CD8-positive, alpha-beta memory T cell (primary cell): ENCODE data around the gene LRP10. TPM values are rescaled to one million over a fixed set of nuclear protein-coding genes. Genes with fewer than 3 reads are reported as not detected.
A peak's percentile ranks its signal among the peaks of the same experiment; 100 is the strongest.
"Not testable (repeated sequence)": the region's sequence is repeated elsewhere in the genome, so short reads cannot be mapped to it uniquely, and the experiment has no call there.

Source experiments
- CTCF ChIA-PET: fragments of 350-600 bp; sonication (Branson Sonifier 250); formaldehyde crosslinking; loops from one replicate; lab custom pipeline; 2021; ENCODE audit warnings: antibody characterized with exemption; lab: Charles Lee
- POLR2A ChIA-PET: fragments of 350-600 bp; sonication (Branson Sonifier 250); formaldehyde crosslinking; loops from one replicate; lab custom pipeline; 2021; ENCODE audit warnings: antibody characterized with exemption; lab: Charles Lee
- DNase-seq, 5 donors: peaks; one replicate each; pipeline versions ENCODE4 v3.0.0 to v3.0.0-alpha.2; 2020 to 2022; ENCODE audit warnings: mixed read lengths in 1 of 5
- H3K27ac ChIP-seq: one replicate; pipeline ENCODE4 v1.7.0; 2013; ENCODE audit warnings: low read depth, mild to moderate bottlenecking, low read length, moderate library complexity
- H3K27me3 ChIP-seq: 2 replicates; pipeline ENCODE4 v1.7.0; 2013; ENCODE audit warnings: low read length, mild to moderate bottlenecking; ENCODE audit not compliant: insufficient read depth, poor library complexity, severe bottlenecking
- H3K36me3 ChIP-seq: 2 replicates; pipeline ENCODE4 v1.7.0; 2013; ENCODE audit warnings: mild to moderate bottlenecking, low read length, moderate library complexity; ENCODE audit not compliant: insufficient read depth
- H3K4me1 ChIP-seq: 2 replicates; pipeline ENCODE4 v1.7.0; 2013; ENCODE audit warnings: mild to moderate bottlenecking, low read length, moderate library complexity; ENCODE audit not compliant: insufficient read depth
- H3K4me3 ChIP-seq: 2 replicates; pipeline ENCODE4 v1.7.0; 2013; ENCODE audit warnings: mild to moderate bottlenecking, low read length
- H3K9me3 ChIP-seq: 2 replicates; pipeline ENCODE4 v1.7.0; 2013; ENCODE audit warnings: mild to moderate bottlenecking, low read length
- H3K27ac Mint-ChIP-seq, 8 donors: one replicate each; pipeline ENCODE4 v1.8.0; 2020 to 2021; ENCODE audit warnings: mixed read lengths in 8 of 8, mild to moderate bottlenecking in 6 of 8, inconsistent platforms in 3 of 8, moderate library complexity in 3 of 8
- H3K27me3 Mint-ChIP-seq, 2 donors: one replicate each; pipeline ENCODE4 v1.8.0; 2020 to 2021; ENCODE audit warnings: mixed read lengths in 2 of 2, mild to moderate bottlenecking in 1 of 2, moderate library complexity in 1 of 2
- H3K36me3 Mint-ChIP-seq, 3 donors: one replicate each; pipeline ENCODE4 v1.8.0; 2020 to 2021; ENCODE audit warnings: mixed read lengths in 3 of 3, inconsistent platforms in 1 of 3, mild to moderate bottlenecking in 1 of 3
- H3K4me1 Mint-ChIP-seq, 3 donors: one replicate each; pipeline ENCODE4 v1.8.0; 2020 to 2021; ENCODE audit warnings: mixed read lengths in 3 of 3, inconsistent platforms in 1 of 3, mild to moderate bottlenecking in 1 of 3
- H3K4me3 Mint-ChIP-seq, 7 donors: one replicate each; pipeline ENCODE4 v1.8.0; 2020 to 2021; ENCODE audit warnings: mixed read lengths in 7 of 7, mild to moderate bottlenecking in 6 of 7, moderate library complexity in 4 of 7, inconsistent platforms in 2 of 7
- H3K9me3 Mint-ChIP-seq, 5 donors: one replicate each; pipeline ENCODE4 v1.8.0; 2020 to 2022; ENCODE audit warnings: mixed read lengths in 5 of 5, mild to moderate bottlenecking in 3 of 5, moderate library complexity in 2 of 5, inconsistent platforms in 1 of 5
- polyA plus RNA-seq: library from polyadenylated mRNA; unstranded; fragments of 300-500 nt; fragmentation: Illumina TruSeq; gene quantifications from one replicate; pipeline ENCODE4 v1.2.3, GENCODE V29; 2021
- total RNA-seq, 2 experiments: library from RNA; stranded (reverse); gene quantifications; one replicate each; pipeline ENCODE4 v1.2.3, GENCODE V29; 2021

LRP10 gene, protein sequence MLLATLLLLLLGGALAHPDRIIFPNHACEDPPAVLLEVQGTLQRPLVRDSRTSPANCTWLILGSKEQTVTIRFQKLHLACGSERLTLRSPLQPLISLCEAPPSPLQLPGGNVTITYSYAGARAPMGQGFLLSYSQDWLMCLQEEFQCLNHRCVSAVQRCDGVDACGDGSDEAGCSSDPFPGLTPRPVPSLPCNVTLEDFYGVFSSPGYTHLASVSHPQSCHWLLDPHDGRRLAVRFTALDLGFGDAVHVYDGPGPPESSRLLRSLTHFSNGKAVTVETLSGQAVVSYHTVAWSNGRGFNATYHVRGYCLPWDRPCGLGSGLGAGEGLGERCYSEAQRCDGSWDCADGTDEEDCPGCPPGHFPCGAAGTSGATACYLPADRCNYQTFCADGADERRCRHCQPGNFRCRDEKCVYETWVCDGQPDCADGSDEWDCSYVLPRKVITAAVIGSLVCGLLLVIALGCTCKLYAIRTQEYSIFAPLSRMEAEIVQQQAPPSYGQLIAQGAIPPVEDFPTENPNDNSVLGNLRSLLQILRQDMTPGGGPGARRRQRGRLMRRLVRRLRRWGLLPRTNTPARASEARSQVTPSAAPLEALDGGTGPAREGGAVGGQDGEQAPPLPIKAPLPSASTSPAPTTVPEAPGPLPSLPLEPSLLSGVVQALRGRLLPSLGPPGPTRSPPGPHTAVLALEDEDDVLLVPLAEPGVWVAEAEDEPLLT
- 10 to 100 TPM; 33.4 to 38.1 TPM for total RNA-seq
- 105 TPM for polyA plus RNA-seq

DNA sequence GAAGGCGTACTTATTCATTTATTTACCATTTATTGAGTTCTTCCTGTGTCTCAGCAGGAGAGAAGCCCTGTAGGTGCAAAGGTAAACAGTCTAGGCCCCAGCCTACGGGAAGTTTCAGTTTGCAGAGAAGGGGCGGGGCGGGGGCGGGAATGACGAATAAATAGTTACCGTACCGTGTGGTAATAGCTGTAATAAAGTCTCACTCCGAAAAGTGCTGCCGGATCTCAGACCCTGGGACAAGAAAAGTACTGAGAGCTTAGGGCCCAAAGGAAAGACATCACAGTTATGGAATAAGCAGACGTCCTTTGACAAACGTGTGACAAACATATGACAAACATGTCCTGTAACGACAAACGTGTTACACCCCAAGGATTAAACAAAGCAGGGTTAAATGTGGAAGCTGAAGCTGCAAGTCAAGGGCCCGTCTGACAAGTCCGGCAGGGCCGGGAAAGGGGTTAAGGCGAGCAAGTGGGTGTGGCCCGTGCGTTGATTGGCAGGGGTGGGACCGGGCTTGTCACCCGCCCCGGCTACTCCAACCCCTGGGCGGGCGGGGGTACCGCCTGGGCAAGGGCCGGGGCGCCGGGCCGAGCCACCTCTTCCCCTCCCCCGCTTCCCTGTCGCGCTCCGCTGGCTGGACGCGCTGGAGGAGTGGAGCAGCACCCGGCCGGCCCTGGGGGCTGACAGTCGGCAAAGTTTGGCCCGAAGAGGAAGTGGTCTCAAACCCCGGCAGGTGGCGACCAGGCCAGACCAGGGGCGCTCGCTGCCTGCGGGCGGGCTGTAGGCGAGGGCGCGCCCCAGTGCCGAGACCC, at the start of gene LRP10:
Gene LRP10 (plus strand): TSS at position 517 of the 809 bp plus-strand sequence. CDS start 564 bp downstream, outside the sequence.
- no peaks in the 10 kb centered on the region for H3K9me3 ChIP-seq
- peak within 1 kb of the TSS; percentile 84 to 99 (median 98) for H3K27ac Mint-ChIP-seq
- peak within 1 kb of the TSS; percentile 84 for H3K4me3 ChIP-seq
- no peaks in the 10 kb centered on the region for H3K27me3 ChIP-seq
- H3K27me3 Mint-ChIP-seq: no peaks in the 10 kb centered on the region
- peak; percentile 70 to 84 (median 75) for DNase-seq
- peaks cover 30 to 39% (median 33%) of the 10 kb centered on the region in 3 donors for H3K4me1 Mint-ChIP-seq
- H3K4me3 Mint-ChIP-seq: peak within 1 kb of the TSS; percentile 93 to 98 (median 94)
- peak within 1 kb of the TSS; percentile 89 for H3K27ac ChIP-seq
- no peaks in the 10 kb centered on the region for H3K9me3 Mint-ChIP-seq
- peaks cover 24% of the 10 kb centered on the region for H3K4me1 ChIP-seq
- ChIA-PET CTCF (interaction anchor here (0.8 to 6.9 kb wide), 18 partner anchors 10 to 315 kb away, joined by 3 to 110 read pairs (median 6); partner anchors contain the start of genes ACIN1, C14orf119, HAUS4 and REM2), POLR2A (interaction anchor here (0.6 to 2.7 kb wide), 15 partner anchors 11 to 331 kb away, joined by 3 to 17 read pairs (median 3); partner anchors contain the start of genes ACIN1, C14orf119, OXA1L and RBM23)
- H3K36me3 ChIP-seq: peaks cover 28% of the 10 kb centered on the region
- peaks cover 0 to 42% (median 11%) of the 10 kb centered on the region in 3 donors for H3K36me3 Mint-ChIP-seq

DNA sequence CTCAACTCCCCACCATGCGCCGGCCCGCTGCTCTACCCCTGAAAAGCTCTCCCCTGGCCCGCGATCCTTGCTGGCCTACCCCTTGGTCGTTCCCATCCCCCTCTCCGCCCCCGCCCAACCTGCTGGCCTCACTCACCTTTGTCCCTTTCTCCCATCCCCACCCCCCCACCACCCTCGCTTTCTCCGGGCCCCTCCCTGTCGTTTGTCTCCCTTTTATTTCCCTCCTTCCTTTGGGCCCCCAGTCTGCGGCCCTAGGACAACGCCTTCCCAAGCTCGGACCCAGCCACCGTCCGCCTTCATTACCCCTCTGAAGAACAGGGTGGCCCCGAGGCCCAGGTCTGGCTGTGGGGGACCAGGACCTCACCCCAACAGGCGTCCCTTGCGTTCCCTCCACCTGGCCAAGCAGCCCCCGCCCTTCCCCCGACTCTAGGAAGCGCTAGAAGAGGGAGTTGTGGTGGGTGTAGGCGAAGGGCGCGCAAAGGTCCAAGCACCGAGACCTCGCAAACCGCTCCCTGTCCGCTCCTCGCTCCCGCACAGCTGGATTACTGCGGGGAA, 49.4 kb upstream of the LRP10 start:
- Histone ChIP-seq H3K27me3 (no peaks in the 10 kb centered on the region), H3K4me1 (peaks cover 19% of the 10 kb centered on the region), H3K36me3 (no peaks in the 10 kb centered on the region), H3K27ac (no peak overlapping the region), H3K4me3 (no peak overlapping the region), H3K9me3 (no peaks in the 10 kb centered on the region)
- ChIA-PET CTCF (interaction anchor here (0.8 to 7.2 kb wide), 26 partner anchors 9 to 264 kb away, joined by 3 to 149 read pairs (median 7); partner anchors contain the start of genes AJUBA, OXA1L and PRMT5), POLR2A (interaction anchor here (1.3 to 1.9 kb wide), 2 partner anchors 36 to 252 kb away, joined by 5 to 6 read pairs; no protein-coding TSS in a partner anchor)
- peaks cover 35 to 41% of the 10 kb centered on the region in 2 donors for H3K27me3 Mint-ChIP-seq
- DNase-seq: no peak
- no peaks in the 10 kb centered on the region for H3K36me3 Mint-ChIP-seq
- H3K27ac Mint-ChIP-seq: no peak overlapping the region
- H3K4me1 Mint-ChIP-seq: peaks cover 8 to 12% (median 9%) of the 10 kb centered on the region in 3 donors
- peak overlapping the region in 4 of 7 donors; percentile 65 to 72 (median 66) for H3K4me3 Mint-ChIP-seq
- no peaks in the 10 kb centered on the region for H3K9me3 Mint-ChIP-seq

DNA sequence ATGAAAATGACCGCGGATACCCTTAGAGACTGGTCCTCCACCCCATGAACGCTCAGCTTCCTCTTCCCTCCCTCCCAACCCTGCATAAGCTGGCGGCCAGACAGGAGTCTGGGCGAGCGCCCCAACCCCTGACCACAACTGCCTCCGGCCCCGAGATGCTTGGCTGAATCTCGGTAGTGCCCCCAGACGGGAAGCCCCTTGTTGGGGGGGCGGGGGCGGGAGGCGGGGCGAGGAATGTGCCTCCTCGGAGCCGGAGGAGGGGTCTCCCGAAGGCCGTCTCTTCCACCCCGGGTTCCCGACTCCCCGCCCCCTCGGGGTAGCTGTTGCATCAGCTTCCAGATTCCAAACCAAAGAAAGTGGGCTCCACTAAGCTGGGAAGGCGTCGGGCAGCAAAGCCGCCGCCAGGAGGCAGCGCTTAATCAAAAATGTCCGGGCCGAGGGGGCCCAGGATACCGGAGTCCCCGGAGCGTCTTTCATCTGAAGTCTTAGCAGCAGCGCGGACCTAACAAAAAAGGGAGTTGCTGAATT, 48.9 kb upstream of the LRP10 start:
- H3K9me3 Mint-ChIP-seq: no peaks in the 10 kb centered on the region
- H3K4me3 Mint-ChIP-seq: peak overlapping the region in 6 of 7 donors; percentile 41 to 72 (median 66)
- no peaks in the 10 kb centered on the region for H3K36me3 Mint-ChIP-seq
- H3K4me1 Mint-ChIP-seq: peaks cover 8 to 12% (median 9%) of the 10 kb centered on the region in 3 donors
- CTCF ChIA-PET: interaction anchor here (0.8 to 7.2 kb wide), 30 partner anchors 9 to 265 kb away, joined by 3 to 149 read pairs (median 6); partner anchors contain the start of genes AJUBA, OXA1L and PRMT5
- DNase-seq: peak; percentile 53 to 81 (median 57)
- Histone ChIP-seq H3K36me3 (no peaks in the 10 kb centered on the region), H3K27me3 (no peaks in the 10 kb centered on the region), H3K9me3 (no peaks in the 10 kb centered on the region), H3K4me3 (peak overlapping the region; percentile 13), H3K27ac (no peak overlapping the region), H3K4me1 (peaks cover 19% of the 10 kb centered on the region)
- peak overlapping the region in 1 of 8 donors; percentile 15 for H3K27ac Mint-ChIP-seq
- H3K27me3 Mint-ChIP-seq: peaks cover 35 to 45% of the 10 kb centered on the region in 2 donors
- POLR2A ChIA-PET: interaction anchor here (1.0 to 1.9 kb wide), 4 partner anchors 30 to 252 kb away, joined by 3 to 6 read pairs (median 5); partner anchors contain the start of gene ABHD4

DNA sequence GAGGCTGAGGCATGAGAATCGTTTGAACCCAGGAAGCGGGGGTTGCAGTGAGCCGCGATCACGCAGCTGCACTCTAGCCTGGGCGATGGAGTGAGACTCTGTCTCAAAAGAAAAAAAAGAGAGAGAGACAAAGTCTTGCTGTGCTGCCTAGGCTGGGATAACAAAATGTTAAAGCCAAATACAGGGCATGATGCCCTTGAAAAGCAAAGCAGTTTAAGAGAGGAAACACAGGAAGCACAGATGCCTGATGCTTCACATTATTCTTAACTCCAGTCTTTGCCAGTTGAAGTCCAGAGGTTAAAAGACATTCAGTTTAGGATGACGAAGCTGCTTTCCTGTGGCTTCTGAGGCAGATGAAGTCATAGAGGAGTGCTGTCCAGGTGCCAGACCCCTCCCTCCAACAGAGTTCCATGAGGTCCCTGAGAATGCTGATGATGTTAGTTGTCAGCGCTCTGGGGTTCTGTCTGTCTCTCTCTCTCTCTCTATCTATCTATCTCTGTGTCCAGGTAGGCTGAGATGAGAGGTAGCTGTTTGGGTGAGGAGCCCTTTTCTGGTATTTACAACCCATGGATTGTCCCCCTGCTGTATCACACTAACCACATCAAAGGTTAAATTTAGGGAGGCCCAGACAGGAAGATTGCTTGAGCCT, 46.7 kb upstream of the LRP10 start:
- H3K9me3 ChIP-seq: no peaks in the 10 kb centered on the region
- Mint-ChIP-seq H3K27ac (no peak overlapping the region), H3K9me3 (no peaks in the 10 kb centered on the region), H3K36me3 (peaks cover 0 to 2% (median 0%) of the 10 kb centered on the region in 3 donors), H3K4me1 (peaks cover 13 to 22% (median 16%) of the 10 kb centered on the region in 3 donors), H3K4me3 (peak overlapping the region in 1 of 7 donors; percentile 47), H3K27me3 (peaks cover 35 to 39% of the 10 kb centered on the region in 2 donors)
- no peak for DNase-seq
- no peaks in the 10 kb centered on the region for H3K36me3 ChIP-seq
- H3K27me3 ChIP-seq: no peaks in the 10 kb centered on the region
- H3K4me1 ChIP-seq: peaks cover 19% of the 10 kb centered on the region
- H3K4me3 ChIP-seq: no peak overlapping the region
- ChIA-PET CTCF (interaction anchor here (0.7 to 7.2 kb wide), 11 partner anchors 8 to 1851 kb away, joined by 3 to 149 read pairs (median 12); partner anchors contain the start of genes AJUBA, OXA1L and REM2), POLR2A (interaction anchor here (0.6 to 1.1 kb wide), 3 partner anchors 46 to 64 kb away, joined by 4 to 6 read pairs (median 4); no protein-coding TSS in a partner anchor)
- H3K27ac ChIP-seq: no peak overlapping the region

DNA sequence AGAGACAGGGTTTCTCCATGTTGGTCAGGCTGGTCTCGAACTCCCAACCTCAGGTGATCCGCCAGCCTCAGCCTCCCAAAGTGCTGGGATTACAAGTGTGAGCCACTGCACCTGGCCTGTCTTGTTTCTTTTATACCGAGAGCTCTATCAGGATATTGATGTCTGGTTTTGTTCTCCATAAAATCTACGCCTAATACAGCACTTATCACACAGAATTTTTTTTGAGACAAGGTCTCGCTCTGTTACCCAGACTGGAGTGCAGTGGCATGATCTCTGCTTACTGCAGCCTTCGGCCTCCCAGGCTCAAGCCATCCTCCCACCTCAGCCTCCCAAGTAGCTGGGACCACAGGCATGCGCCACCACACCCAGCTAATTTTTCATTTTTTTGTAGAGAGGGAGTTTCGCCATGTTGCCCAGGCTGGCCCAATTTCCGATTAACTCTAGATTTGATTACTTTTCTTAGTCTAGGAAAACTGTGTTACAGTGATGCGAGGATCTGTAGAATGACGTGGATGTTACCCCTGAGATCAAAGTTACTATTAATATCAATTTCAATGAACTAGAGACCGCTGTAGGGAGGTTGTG, 42.4 kb upstream of the LRP10 start:
- POLR2A ChIA-PET: interaction anchor here (0.6 to 2.1 kb wide), 3 partner anchors 10 to 63 kb away, joined by 3 to 7 read pairs (median 4); partner anchors contain the start of gene OXA1L
- Histone ChIP-seq H3K4me1 (peaks cover 17% of the 10 kb centered on the region), H3K4me3 (peak overlapping the region; percentile 95), H3K27ac (peak overlapping the region; percentile 91), H3K36me3 (peaks cover 11% of the 10 kb centered on the region)
- Mint-ChIP-seq H3K4me1 (peaks cover 22 to 36% (median 27%) of the 10 kb centered on the region in 3 donors), H3K27ac (peak overlapping the region; percentile 86 to 98 (median 95)), H3K36me3 (peaks cover 0 to 26% (median 9%) of the 10 kb centered on the region in 3 donors), H3K4me3 (peak overlapping the region; percentile 89 to 95 (median 91)), H3K27me3 (peaks cover 14 to 17% of the 10 kb centered on the region in 2 donors)
- H3K9me3 Mint-ChIP-seq, H3K9me3 ChIP-seq, H3K27me3 ChIP-seq, DNase-seq: not testable (repeated sequence)
- CTCF ChIA-PET: interaction anchor here (0.9 to 8.2 kb wide), 6 partner anchors 19 to 358 kb away, joined by 3 to 66 read pairs (median 3); no protein-coding TSS in a partner anchor
